Trophoblast cell (in vitro differentiated cells and primary cell): Measurements from ENCODE around the gene PCP4.

Experiments used
- DNase-seq, 2 donors: peaks; one replicate each; pipeline ENCODE4 v3.0.0-alpha.2; 2016
- H2AFZ ChIP-seq: 2 replicates; pipeline ENCODE4 v1.6.1; 2013; ENCODE audit warnings: low read length, moderate library complexity, mild to moderate bottlenecking; ENCODE audit not compliant: insufficient read depth, poor library complexity
- H2AK5ac ChIP-seq: 2 replicates; pipeline ENCODE4 v1.6.1; 2013; ENCODE audit warnings: mild to moderate bottlenecking, low read length
- H2BK120ac ChIP-seq: 2 replicates; pipeline ENCODE4 v1.6.1; 2013; ENCODE audit warnings: low read length, mild to moderate bottlenecking, moderate library complexity; ENCODE audit not compliant: insufficient read depth, poor library complexity
- H2BK12ac ChIP-seq: 2 replicates; pipeline ENCODE4 v1.6.1; 2013; ENCODE audit warnings: mild to moderate bottlenecking, low read length, moderate library complexity
- H2BK5ac ChIP-seq: 2 replicates; pipeline ENCODE4 v1.6.1; 2013; ENCODE audit warnings: low read length, low read depth, moderate library complexity, mild to moderate bottlenecking; ENCODE audit not compliant: poor library complexity
- H3K14ac ChIP-seq: 2 replicates; pipeline ENCODE4 v1.6.1; 2013; ENCODE audit warnings: mild to moderate bottlenecking, low read length
- H3K18ac ChIP-seq: 2 replicates; pipeline ENCODE4 v1.6.1; 2013; ENCODE audit warnings: mild to moderate bottlenecking, low read length
- H3K23ac ChIP-seq: 2 replicates; pipeline ENCODE4 v1.6.1; 2013; ENCODE audit warnings: low read length
- H3K27ac ChIP-seq: 2 replicates; pipeline ENCODE4 v1.5.1; 2013; ENCODE audit warnings: low read depth, mild to moderate bottlenecking, inconsistent platforms, low read length, moderate library complexity
- H3K27me3 ChIP-seq: 2 replicates; pipeline ENCODE4 v1.6.1; 2013; ENCODE audit warnings: inconsistent platforms, mild to moderate bottlenecking, low read length, moderate library complexity; ENCODE audit not compliant: insufficient read depth
- H3K36me3 ChIP-seq, 2 experiments: 1 replicate in 1 of 2; 2 replicates in 1 of 2; pipeline ENCODE4 v1.6.1; 2013; ENCODE audit warnings: low read length in 2 of 2, mild to moderate bottlenecking in 2 of 2, moderate library complexity in 1 of 2; ENCODE audit not compliant: insufficient read depth in 2 of 2, control insufficient read depth in 1 of 2
- H3K4ac ChIP-seq: 2 replicates; pipeline ENCODE4 v1.6.1; 2013; ENCODE audit warnings: low read depth, mild to moderate bottlenecking, low read length, moderate library complexity
- H3K4me1 ChIP-seq, 2 experiments: 1 replicate in 1 of 2; 2 replicates in 1 of 2; pipeline ENCODE4 v1.6.1; 2013; ENCODE audit warnings: low read length in 2 of 2, mild to moderate bottlenecking in 2 of 2, moderate library complexity in 1 of 2; ENCODE audit not compliant: insufficient read depth in 2 of 2, control insufficient read depth in 1 of 2
- H3K4me2 ChIP-seq: 2 replicates; pipeline ENCODE4 v1.6.1; 2013; ENCODE audit warnings: inconsistent platforms, mild to moderate bottlenecking, low read length, moderate library complexity
- H3K4me3 ChIP-seq: 2 replicates; pipeline ENCODE4 v1.5.1; 2013; ENCODE audit warnings: mild to moderate bottlenecking, low read depth, low read length, inconsistent platforms
- H3K79me1 ChIP-seq: one replicate; pipeline ENCODE4 v1.6.1; 2013; ENCODE audit warnings: low read length
- H3K79me2 ChIP-seq: 2 replicates; pipeline ENCODE4 v1.6.1; 2013; ENCODE audit warnings: low read length, mild to moderate bottlenecking; ENCODE audit not compliant: control insufficient read depth, insufficient read depth, poor library complexity
- H3K9ac ChIP-seq: 2 replicates; pipeline ENCODE4 v1.6.1; 2013; ENCODE audit warnings: mild to moderate bottlenecking, low read length
- H3K9me3 ChIP-seq: 2 replicates; pipeline ENCODE4 v1.6.1; 2013; ENCODE audit warnings: low read depth, mild to moderate bottlenecking, control low read depth, inconsistent platforms, low read length; ENCODE audit not compliant: insufficient read depth
- H4K12ac ChIP-seq: 2 replicates; pipeline ENCODE4 v1.6.1; 2013; ENCODE audit warnings: low read depth, mild to moderate bottlenecking, low read length, moderate library complexity
- H4K8ac ChIP-seq: 2 replicates; pipeline ENCODE4 v1.6.1; 2013; ENCODE audit warnings: low read depth, mild to moderate bottlenecking, low read length, moderate library complexity
- H4K91ac ChIP-seq: one replicate; pipeline ENCODE4 v1.6.1; 2013; ENCODE audit warnings: low read depth, mild to moderate bottlenecking, low read length, moderate library complexity
- WGBS: extraction: QIAGEN DNeasy Blood & Tissue Kit; methylation state at CpG from one replicate; pipeline ENCODE4 v1.1.7; 2013; ENCODE audit warnings: missing lambda C conversion rate; ENCODE audit not compliant: insufficient read length, insufficient coverage; ENCODE audit errors: extremely low coverage; 5-methylcytosine and 5-hydroxymethylcytosine counted together

Gene PCP4

DNA sequence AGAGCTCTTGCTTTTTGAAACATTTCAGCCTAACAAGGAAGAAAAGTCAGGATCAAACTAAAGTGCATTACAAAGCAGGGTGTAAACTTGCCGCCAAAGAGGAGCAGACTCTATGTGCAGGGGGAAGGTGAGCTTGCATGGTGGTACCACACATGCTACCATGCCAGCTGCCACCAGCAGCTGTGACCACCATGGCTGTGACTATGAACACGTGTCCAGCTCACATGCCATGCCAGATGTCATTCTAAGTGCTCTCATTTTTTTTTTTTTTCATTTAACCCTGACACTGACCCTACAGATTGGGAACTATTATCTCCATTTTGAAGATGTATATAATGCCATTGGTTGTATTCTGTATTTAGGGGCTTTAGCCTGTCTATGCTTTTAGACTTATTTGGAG lies 79.0 kb downstream of the PCP4 start:
- H4K8ac ChIP-seq, result no peak overlapping the region
- H4K12ac ChIP-seq, result no peak overlapping the region
- H2BK120ac ChIP-seq, result no peak overlapping the region
- H3K27me3 ChIP-seq, result no peaks in the 10 kb centered on the region
- H3K36me3 ChIP-seq, result no peaks in the 10 kb centered on the region
- no peak overlapping the region for H3K18ac ChIP-seq
- no peaks in the 10 kb centered on the region for H3K4me1 ChIP-seq
- H2BK5ac ChIP-seq, result no peak overlapping the region
- H2BK12ac ChIP-seq, result no peak overlapping the region
- H3K23ac ChIP-seq, result no peak overlapping the region
- no peak overlapping the region for H3K4me2 ChIP-seq
- H3K79me1 ChIP-seq, result no peaks in the 10 kb centered on the region
- peaks cover 2% of the 10 kb centered on the region for H3K9me3 ChIP-seq
- no peak overlapping the region for H3K4me3 ChIP-seq
- H2AK5ac ChIP-seq, result no peak overlapping the region
- H4K91ac ChIP-seq, result no peak overlapping the region
- H3K79me2 ChIP-seq, result no peaks in the 10 kb centered on the region
- H3K4ac ChIP-seq, result no peak overlapping the region
- DNase-seq, result no peak
- H3K27ac ChIP-seq, result no peak overlapping the region
- no peak overlapping the region for H3K9ac ChIP-seq
- no peak overlapping the region for H2AFZ ChIP-seq
- WGBS, result no CpG with 5 or more reads among the region's 2 CpGs
- H3K14ac ChIP-seq, result no peak overlapping the region

DNA sequence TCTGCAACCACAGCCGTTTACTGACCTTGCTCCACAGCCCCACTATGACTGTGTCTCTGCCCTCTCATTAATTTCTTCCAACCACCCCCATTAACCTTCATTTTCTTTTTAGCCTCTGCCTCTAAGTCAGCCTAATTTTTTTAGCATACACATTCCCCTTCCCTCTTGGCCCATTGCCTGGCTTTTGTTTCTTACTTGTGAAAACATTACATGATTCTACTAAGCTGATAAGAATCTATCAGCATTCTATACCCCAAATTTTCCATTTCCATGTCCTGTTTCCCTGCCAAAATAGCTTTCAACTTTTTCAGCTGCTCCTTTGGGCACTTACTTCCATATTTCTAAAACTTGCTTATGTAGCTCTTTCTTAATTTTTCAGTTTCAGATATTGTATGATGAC lies 79.8 kb downstream of the PCP4 start:
- Histone ChIP-seq H3K36me3 (no peaks in the 10 kb centered on the region), H3K79me2 (no peaks in the 10 kb centered on the region), H2AK5ac (no peak overlapping the region), H3K9me3 (peaks cover 1% of the 10 kb centered on the region), H2BK120ac (no peak overlapping the region), H4K91ac (no peak overlapping the region), H2BK12ac (no peak overlapping the region), H3K27ac (no peak overlapping the region), H3K4me1 (peaks cover 3% of the 10 kb centered on the region in 2 experiments), H3K9ac (no peak overlapping the region), H3K14ac (no peak overlapping the region), H3K18ac (no peak overlapping the region), H3K4me2 (no peak overlapping the region), H4K12ac (no peak overlapping the region), H3K4ac (no peak overlapping the region), H4K8ac (no peak overlapping the region), H3K23ac (no peak overlapping the region), H2AFZ (no peak overlapping the region), H2BK5ac (no peak overlapping the region), H3K4me3 (no peak overlapping the region), H3K79me1 (no peaks in the 10 kb centered on the region), H3K27me3 (no peaks in the 10 kb centered on the region)
- DNase-seq, result no peak
- no CpG with 5 or more reads among the region's 1 CpG for WGBS

DNA sequence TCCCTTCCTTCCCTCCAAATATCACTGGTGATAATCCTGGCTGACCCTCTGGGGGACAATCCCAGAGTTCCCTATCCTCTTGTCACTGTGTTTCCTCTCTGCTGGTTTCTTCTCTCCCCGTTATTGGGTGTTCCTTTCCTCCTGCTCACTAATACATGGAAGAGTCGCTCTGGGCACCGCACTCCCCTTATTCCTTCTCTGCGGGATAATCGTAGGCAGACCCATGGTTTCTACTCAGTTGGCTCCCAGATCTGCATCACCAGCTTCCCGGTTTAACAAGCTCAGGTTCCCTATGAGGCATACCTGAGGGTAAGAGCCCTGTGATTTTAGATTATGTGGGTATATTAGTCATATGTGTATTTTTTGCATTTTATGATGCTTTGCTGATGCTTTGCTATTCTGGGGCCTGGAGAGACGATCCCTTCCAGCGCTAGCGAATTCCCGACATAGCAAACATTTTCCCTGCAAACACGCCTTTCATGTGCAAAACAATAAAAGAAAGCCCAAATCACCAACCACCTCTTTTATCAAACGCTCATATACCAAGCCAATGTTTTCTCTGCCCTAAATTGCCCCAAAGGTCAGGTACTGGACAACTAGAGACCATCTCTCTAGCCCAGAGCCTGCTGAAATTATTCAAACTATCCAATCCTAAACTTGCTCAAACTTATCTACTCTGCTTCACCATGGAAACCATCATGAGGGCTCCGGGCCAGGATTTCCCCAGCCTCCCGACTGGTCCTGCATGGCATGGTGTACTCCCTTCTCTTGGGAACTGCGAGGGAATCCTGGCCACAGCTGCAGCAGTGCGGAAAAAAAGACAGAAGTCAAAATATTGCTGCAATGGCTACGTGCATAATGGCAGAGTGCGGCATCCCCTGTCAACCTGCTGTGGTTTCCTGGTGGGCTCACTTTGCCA lies 84.2 kb downstream of the PCP4 start:
- peak; percentile 83 to 93 for DNase-seq
- peaks cover 3% of the 10 kb centered on the region in 2 experiments for H3K4me1 ChIP-seq
- WGBS, result no CpG with 5 or more reads among the region's 18 CpGs

DNA sequence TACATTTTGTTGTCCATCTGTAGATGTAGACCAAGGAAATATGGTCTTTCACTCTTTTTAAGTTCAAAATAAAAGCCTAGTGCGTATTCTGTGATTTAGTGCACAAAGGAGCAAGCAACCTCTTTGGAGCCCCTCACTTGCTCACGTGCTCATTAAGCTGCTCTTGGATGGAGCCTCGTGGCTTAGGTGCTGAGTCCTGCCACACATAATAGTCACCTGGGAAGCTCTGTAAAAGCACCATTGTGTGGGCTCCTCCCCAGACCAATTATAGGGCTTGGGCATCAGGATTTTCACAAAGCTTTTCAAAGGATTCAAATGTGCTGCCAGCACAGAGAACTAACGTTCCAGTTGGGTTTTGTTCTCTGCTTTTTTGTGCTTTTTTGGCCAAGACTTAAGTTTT lies 85.0 kb downstream of the PCP4 start:
- Histone ChIP-seq H3K36me3 (no peaks in the 10 kb centered on the region), H3K9ac (no peak overlapping the region), H4K91ac (no peak overlapping the region), H3K4ac (no peak overlapping the region), H4K12ac (no peak overlapping the region), H3K79me2 (no peaks in the 10 kb centered on the region), H3K14ac (no peak overlapping the region), H3K27me3 (no peaks in the 10 kb centered on the region), H2AFZ (no peak overlapping the region), H4K8ac (no peak overlapping the region), H3K4me1 (peaks cover 3 to 5% of the 10 kb centered on the region in 2 experiments), H3K27ac (no peak overlapping the region), H2BK12ac (no peak overlapping the region), H3K18ac (no peak overlapping the region), H3K23ac (no peak overlapping the region), H3K79me1 (no peaks in the 10 kb centered on the region), H2BK5ac (no peak overlapping the region), H3K4me2 (no peak overlapping the region), H2BK120ac (no peak overlapping the region), H2AK5ac (no peak overlapping the region), H3K4me3 (no peak overlapping the region), H3K9me3 (no peaks in the 10 kb centered on the region)
- peak in 1 of 2 donors; percentile 18 for DNase-seq
- WGBS, result no CpG with 5 or more reads among the region's 4 CpGs

More for the DNA sequence above, 84.2 kb downstream of the PCP4 start:
- Histone ChIP-seq H2AK5ac (no peak overlapping the region), H3K4ac (no peak overlapping the region), H3K27ac (no peak overlapping the region), H3K9ac (no peak overlapping the region), H3K23ac (no peak overlapping the region), H3K4me2 (no peak overlapping the region), H3K9me3 (no peaks in the 10 kb centered on the region), H2BK5ac (no peak overlapping the region), H2BK12ac (no peak overlapping the region), H4K8ac (no peak overlapping the region), H3K79me1 (no peaks in the 10 kb centered on the region), H2AFZ (no peak overlapping the region), H3K36me3 (no peaks in the 10 kb centered on the region), H3K14ac (no peak overlapping the region), H2BK120ac (no peak overlapping the region), H3K4me3 (no peak overlapping the region), H4K91ac (no peak overlapping the region), H3K18ac (no peak overlapping the region), H3K27me3 (no peaks in the 10 kb centered on the region), H4K12ac (no peak overlapping the region), H3K79me2 (no peaks in the 10 kb centered on the region)
